Measurements from ENCODE around the gene PYY. TPM values are rescaled to one million over a fixed set of nuclear protein-coding genes. Genes with fewer than 3 reads are reported as not detected.

PYY gene
- total and polyA plus RNA-seq, 10 of the 15 experiments (the other 5 are each of a cell fraction or from before 2014, with no cell fraction given) = 0.07 to 0.18 TPM; not detected in 8

DNA sequence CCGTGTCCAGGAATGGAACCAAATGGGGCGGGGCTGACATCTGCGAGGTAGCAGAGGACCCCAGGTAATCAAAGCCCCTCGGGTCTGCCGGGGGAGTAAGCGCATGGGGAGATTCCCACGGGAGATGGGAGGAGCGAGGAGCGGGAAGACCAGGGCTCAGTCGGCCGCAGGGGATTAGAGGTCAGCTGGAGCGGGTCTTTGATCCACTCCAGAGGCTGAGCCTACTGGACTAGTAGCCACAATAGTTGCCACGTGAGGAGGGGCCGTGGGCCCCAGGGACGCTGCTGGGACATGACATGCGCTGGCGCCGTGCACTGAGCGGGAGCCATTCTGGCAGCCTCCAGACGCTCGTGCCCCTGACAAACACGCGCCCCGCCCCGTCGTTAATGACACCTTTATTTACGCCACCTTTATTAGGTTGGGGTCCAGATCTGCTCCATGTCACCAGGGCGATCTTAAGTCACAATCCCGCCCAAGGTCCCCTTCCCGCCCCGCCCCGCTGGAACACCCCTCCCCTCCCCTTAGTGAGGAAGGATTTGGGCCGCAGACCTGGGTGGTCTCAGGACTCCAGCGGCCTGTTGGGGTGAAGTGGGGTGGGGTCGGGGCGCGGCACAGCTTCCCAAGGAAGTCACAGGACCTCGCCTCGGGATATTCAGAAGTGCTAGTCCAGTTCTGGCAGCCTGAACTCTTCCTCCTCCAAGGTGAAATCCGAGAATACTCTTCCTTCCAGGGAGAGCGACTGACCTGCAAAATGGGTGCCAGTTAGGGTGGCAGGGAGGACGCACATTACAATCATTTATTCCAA is 26.5 kb downstream of the PYY start (continued):
- TF ChIP-seq SREBF2 (IDR thresholded peaks at IDR 0.05; ENCODE audit: low read length) = no peak

DNA sequence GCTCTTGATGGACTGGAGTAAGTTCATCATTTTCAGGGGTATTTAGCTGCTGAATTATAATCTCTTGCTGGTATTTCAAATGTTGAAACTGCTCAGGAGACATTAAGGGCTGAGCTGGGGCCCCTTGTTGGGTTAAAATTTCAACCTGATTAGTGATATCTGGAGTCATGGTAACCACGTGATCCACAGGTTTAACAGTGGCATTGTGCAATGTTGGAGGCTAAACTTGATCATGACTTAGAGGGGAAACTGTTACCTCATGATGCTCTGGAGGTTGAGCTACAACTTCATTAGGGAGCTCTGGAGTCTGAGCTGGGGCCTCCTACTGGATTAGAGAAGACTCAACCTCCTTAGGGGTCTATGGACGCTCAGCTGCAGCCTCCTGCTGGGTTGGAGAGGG is 29.2 kb downstream of the PYY start:
- Histone ChIP-seq H3K4me3 (no peak overlapping the region), H2AFZ (ENCODE audit: control insufficient read depth, low read depth, low read length) (no peak overlapping the region), H3K9me3 (replicated peaks; ENCODE audit: control insufficient read depth, insufficient read depth, low read length) (no peaks in the 10 kb centered on the region), H3K4me2 (ENCODE audit: control insufficient read depth, insufficient read depth) (0 out of 2 replicates have a peak overlapping the region, but pooled peaks have one; percentile 2), H3K4me1 (ENCODE audit: control insufficient read depth, insufficient read depth, low read length) (no peaks in the 10 kb centered on the region; the same call in 1 of the 2 replicates), H4K20me1 (ENCODE audit: control insufficient read depth, insufficient read depth) (no peaks in the 10 kb centered on the region; the same call in 1 of the 2 replicates), H3K36me3 (ENCODE audit: control insufficient read depth in 2 of 2, insufficient read depth in 2 of 2, low read length in 1 of 2) (no peaks in the 10 kb centered on the region), H3K27ac (ENCODE audit: control insufficient read depth, insufficient read depth) (no peak overlapping the region), H3K9ac (ENCODE audit: control insufficient read depth, insufficient read depth, low read length) (no peak overlapping the region), H3K27me3 (replicated peaks in 1 of 2; ENCODE audit: control insufficient read depth in 2 of 2, insufficient read depth in 2 of 2, low read length in 1 of 2) (peaks cover 0 to 5% of the 10 kb centered on the region in 2 experiments; a peak in 2 of 4 replicates), H3K79me2 (ENCODE audit: control insufficient read depth, insufficient read depth, low read length) (no peaks in the 10 kb centered on the region)
- intact Hi-C loops (cut with micrococcal nuclease; ENCODE audit: unreplicated experiment) = no loop called here
- BruUV-seq (replicated peaks) = no TSS peak
- no peak for DNase-seq (ENCODE audit: low read depth, low spot score)
- 15% methylated on average over 2 of the region's 2 CpGs for WGBS (ENCODE audit: insufficient coverage, insufficient replicate concordance, low lambda C conversion rate, missing lambda C conversion rate)
- FAIRE-seq = no peak
- POLR2A ChIA-PET = no interaction called here
- ATAC-seq = no peak
- in situ Hi-C loops (cut with MboI) = no loop called here
- RAD21 ChIA-PET (ENCODE audit: unreplicated experiment) = no interaction called here
- no peak for TF ChIP-seq CHD4 (IDR thresholded peaks at IDR 0.05)
- 0 out of 2 replicates have a peak, but pooled peaks have one; percentile 32 for TF ChIP-seq JUNB (IDR thresholded peaks at IDR 0.05)
- TF ChIP-seq RAD51 (IDR thresholded peaks at IDR 0.05) = peak; percentile 47; the same call in 1 of the 2 replicates
- no peak for TF ChIP-seq TAF1 (IDR thresholded peaks at IDR 0.05; ENCODE audit: borderline replicate concordance, low read depth, low read length)
- TF ChIP-seq RCOR1 (conservative IDR thresholded peaks at IDR 0.05; ENCODE audit: low read depth, low read length) = no peak
- TF ChIP-seq, protein P1, sequence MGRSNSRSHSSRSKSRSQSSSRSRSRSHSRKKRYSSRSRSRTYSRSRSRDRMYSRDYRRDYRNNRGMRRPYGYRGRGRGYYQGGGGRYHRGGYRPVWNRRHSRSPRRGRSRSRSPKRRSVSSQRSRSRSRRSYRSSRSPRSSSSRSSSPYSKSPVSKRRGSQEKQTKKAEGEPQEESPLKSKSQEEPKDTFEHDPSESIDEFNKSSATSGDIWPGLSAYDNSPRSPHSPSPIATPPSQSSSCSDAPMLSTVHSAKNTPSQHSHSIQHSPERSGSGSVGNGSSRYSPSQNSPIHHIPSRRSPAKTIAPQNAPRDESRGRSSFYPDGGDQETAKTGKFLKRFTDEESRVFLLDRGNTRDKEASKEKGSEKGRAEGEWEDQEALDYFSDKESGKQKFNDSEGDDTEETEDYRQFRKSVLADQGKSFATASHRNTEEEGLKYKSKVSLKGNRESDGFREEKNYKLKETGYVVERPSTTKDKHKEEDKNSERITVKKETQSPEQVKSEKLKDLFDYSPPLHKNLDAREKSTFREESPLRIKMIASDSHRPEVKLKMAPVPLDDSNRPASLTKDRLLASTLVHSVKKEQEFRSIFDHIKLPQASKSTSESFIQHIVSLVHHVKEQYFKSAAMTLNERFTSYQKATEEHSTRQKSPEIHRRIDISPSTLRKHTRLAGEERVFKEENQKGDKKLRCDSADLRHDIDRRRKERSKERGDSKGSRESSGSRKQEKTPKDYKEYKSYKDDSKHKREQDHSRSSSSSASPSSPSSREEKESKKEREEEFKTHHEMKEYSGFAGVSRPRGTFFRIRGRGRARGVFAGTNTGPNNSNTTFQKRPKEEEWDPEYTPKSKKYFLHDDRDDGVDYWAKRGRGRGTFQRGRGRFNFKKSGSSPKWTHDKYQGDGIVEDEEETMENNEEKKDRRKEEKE (IDR thresholded peaks at IDR 0.05) = no peak
- no peak for TF ChIP-seq JUND (IDR thresholded peaks at IDR 0.05; ENCODE audit: low read depth, low read length)
- TF ChIP-seq BCL11A (IDR thresholded peaks at IDR 0.05; ENCODE audit: low read depth, low read length) = no peak
- no peak for TF ChIP-seq GABPA (IDR thresholded peaks at IDR 0.05; ENCODE audit: low read depth)
- no peak for TF ChIP-seq EED (IDR thresholded peaks at IDR 0.05; ENCODE audit: low read depth)
- no peak for TF ChIP-seq BMI1 (IDR thresholded peaks at IDR 0.05; ENCODE audit: borderline replicate concordance)
- CTCF ChIA-PET = interaction anchor here (0.9 to 2.5 kb wide), 6 partner anchors 10 to 405 kb away, joined by 3 to 14 read pairs (median 6); no protein-coding TSS in a partner anchor
- SMC1A ChIA-PET (ENCODE audit: uncharacterized antibody, unreplicated experiment) = interaction anchor here (2.2 kb wide), 1 partner anchor 15 kb away, joined by 8 read pairs; no protein-coding TSS in a partner anchor

Measured in GM12878 (cell line).